Psoas muscle (tissue), 8 donors: Measurements from ENCODE around the gene BMP3. TPM values are rescaled to one million over a fixed set of nuclear protein-coding genes. Genes with fewer than 3 reads are reported as not detected.

Experiments used
- ATAC-seq, 4 donors: fragments of 200-7000 bp; cut with Tn5 transposase; one replicate each; pipeline ENCODE4 v1.9.1; 2020; ENCODE audit warnings: moderate library complexity in 3 of 4, mild to moderate bottlenecking in 2 of 4
- DNase-seq, 2 donors: peaks; one replicate each; pipeline ENCODE4 v3.0.0-alpha.2; 2020
- H3K27ac ChIP-seq: fragments of 200-600 bp; one replicate; pipeline ENCODE4 v1.8.0; 2022
- H3K27me3 ChIP-seq, 3 donors: fragments of 200-600 bp in 1 of 3; one replicate each; pipeline versions ENCODE4 v1.6.1 to v1.8.0; 2013 to 2022; ENCODE audit warnings: low read length in 2 of 3, mild to moderate bottlenecking in 2 of 3, moderate library complexity in 1 of 3; ENCODE audit not compliant: insufficient read depth in 3 of 3
- H3K36me3 ChIP-seq, 2 donors: fragments of 200-600 bp in 1 of 2; one replicate each; pipeline versions ENCODE4 v1.6.1 to v1.8.0; 2013 to 2022; ENCODE audit warnings: low read depth in 1 of 2, mild to moderate bottlenecking in 1 of 2, moderate library complexity in 1 of 2; ENCODE audit not compliant: insufficient read depth in 1 of 2
- H3K4me1 ChIP-seq: fragments of 200-600 bp; one replicate; pipeline ENCODE4 v1.8.0; 2022
- H3K4me3 ChIP-seq: fragments of 200-600 bp; one replicate; pipeline ENCODE4 v1.8.0; 2022; ENCODE audit warnings: mild to moderate bottlenecking
- H3K9me3 ChIP-seq: fragments of 200-600 bp; one replicate; pipeline ENCODE4 v1.8.0; 2022
- CTCF ChIP-seq: fragments of 200-600 bp; IDR thresholded peaks from one replicate; pipeline ENCODE4 v1.8.0; 2022; ENCODE audit warnings: antibody characterized with exemption
- WGBS, 3 donors: extraction: QIAGEN DNeasy Blood & Tissue Kit; methylation state at CpG; one replicate each; pipeline versions ENCODE4 v1.1.6 to v1.1.7; 2013; 5-methylcytosine and 5-hydroxymethylcytosine counted together
- intact Hi-C, 2 donors: fragments of 100-400 bp; cut with DNase I; formaldehyde crosslinking; loops; one replicate each; pipeline versions ENCODE4 v1.11.0 to v1.14.2; 2022
- polyA plus RNA-seq, 3 donors: library from polyadenylated mRNA; stranded (reverse); fragments of 200-250 nt; gene quantifications; one replicate each; pipeline ENCODE4 v1.2.3, GENCODE V29; 2013
- total RNA-seq, 4 donors: library from RNA; stranded (reverse); fragmentation: NEBNext Ultra II Directional in 2 of 4; extraction: Animal tissue kit (Norgen Biotek cat#: 25700) in 2 of 4; gene quantifications; one replicate each; pipeline versions ENCODE4 v1.2.1 to v1.2.4, GENCODE V29; 2021 to 2023
- donor health status: healthy with polysubstance abuse.
- donor health status: DM: no; HTN: no; CAD: no; lungs with moderate emphysema.
- donor health status: Bipolar disorder and iron deficiency.
- donor health status: healthy.
- donor health status: DM: yes; HTN: yes; CAD: no.
- donor health status: DM: no; HTN: no; CAD: no.
- donor health status: DM: no; HTN: no; CAD: no.
- donor health status: DM: yes; HTN: yes; CAD: no.

The BMP3 gene
- total and polyA plus RNA-seq, 7 donors: 0.03 to 0.09 (median 0.06) TPM; not detected in 3

- ATAC-seq (no peak), DNase-seq (no peak)
- intact Hi-C loops: no loop called here
- Histone ChIP-seq H3K4me1 (no peaks in the 10 kb centered on the region), H3K27me3 (no peaks in the 10 kb centered on the region), H3K36me3 (no peaks in the 10 kb centered on the region), H3K27ac (no peak overlapping the region), H3K9me3 (no peaks in the 10 kb centered on the region), H3K4me3 (no peak overlapping the region)
- no peak for TF ChIP-seq CTCF
- WGBS, 3 donors: 80 to 90% (median 81%) methylated on average over 2 of the region's 2 CpGs
Observed at GRCh38 chr4:81093720-81094401, 63.4 kb downstream of the BMP3 start.

GRCh38 chr4:81095389-81095788 lies 64.9 kb downstream of the BMP3 start:
- DNase-seq (no peak), ATAC-seq (no peak)
- Histone ChIP-seq H3K9me3 (no peaks in the 10 kb centered on the region), H3K36me3 (no peaks in the 10 kb centered on the region), H3K27ac (no peak overlapping the region), H3K4me3 (no peak overlapping the region), H3K4me1 (no peaks in the 10 kb centered on the region), H3K27me3 (no peaks in the 10 kb centered on the region)
- WGBS, 3 donors: 55 to 61% (median 58%) methylated on average over 2 of the region's 2 CpGs
- intact Hi-C loops: no loop called here
- TF ChIP-seq CTCF: no peak

- intact Hi-C loops: no loop called here
- no peak for TF ChIP-seq CTCF
- DNase-seq (no peak), ATAC-seq (no peak)
- no peaks in the 10 kb centered on the region for H3K36me3 ChIP-seq
- no peaks in the 10 kb centered on the region for H3K4me1 ChIP-seq
- H3K9me3 ChIP-seq: no peaks in the 10 kb centered on the region
- no peaks in the 10 kb centered on the region for H3K27me3 ChIP-seq
- no peak overlapping the region for H3K27ac ChIP-seq
- no peak overlapping the region for H3K4me3 ChIP-seq
- WGBS, 3 donors: 80 to 95% (median 81%) methylated on average over 1 of the region's 1 CpG
Observed at GRCh38 chr4:81096566-81096965, 66.1 kb downstream of the BMP3 start.

GRCh38 chr4:81102107-81102506 lies 71.6 kb downstream of the BMP3 start:
- intact Hi-C loops: no loop called here
- no peak for ATAC-seq
- Histone ChIP-seq H3K9me3 (no peaks in the 10 kb centered on the region), H3K4me3 (no peak overlapping the region), H3K36me3 (no peaks in the 10 kb centered on the region), H3K27me3 (no peaks in the 10 kb centered on the region), H3K27ac (no peak overlapping the region), H3K4me1 (no peaks in the 10 kb centered on the region)
- TF ChIP-seq CTCF: no peak
- DNase-seq: no peak

GRCh38 chr4:81106150-81106549 lies 75.6 kb downstream of the BMP3 start:
- 78 to 84% (median 80%) methylated on average over 4 of the region's 4 CpGs for WGBS, 3 donors
- intact Hi-C loops: no loop called here
- DNase-seq (no peak), ATAC-seq (no peak)
- H3K27me3 ChIP-seq: no peaks in the 10 kb centered on the region
- TF ChIP-seq CTCF: no peak
- no peaks in the 10 kb centered on the region for H3K36me3 ChIP-seq
- H3K27ac ChIP-seq: no peak overlapping the region
- H3K9me3 ChIP-seq: no peaks in the 10 kb centered on the region
- H3K4me1 ChIP-seq: no peaks in the 10 kb centered on the region
- no peak overlapping the region for H3K4me3 ChIP-seq
